ENCODE results near the gene NAV3. TPM values are rescaled to one million over a fixed set of nuclear protein-coding genes. Genes with fewer than 3 reads are reported as not detected.

NAV3 gene
- total RNA-seq, 1 experiment from 2014 or later = 53.3 TPM

DNA sequence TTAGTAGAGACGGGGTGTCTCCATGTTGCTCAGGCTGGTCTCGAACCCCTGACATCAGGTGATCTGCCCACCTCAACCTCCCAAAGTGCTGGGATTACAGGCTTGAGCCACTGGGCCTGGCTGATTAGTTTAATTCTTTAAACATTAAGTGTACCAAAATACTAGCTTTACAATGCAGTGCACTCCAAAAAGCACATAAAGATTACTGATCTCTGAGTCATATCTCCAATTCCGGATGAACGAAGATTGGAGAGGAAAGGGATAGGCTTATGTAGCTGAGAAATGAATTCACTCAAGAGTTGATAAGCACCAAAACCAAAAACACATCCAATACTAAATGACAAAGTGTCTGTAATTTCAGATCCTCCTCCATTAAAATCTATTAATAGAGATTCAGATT lies 15.1 kb downstream of the NAV3 start:
- peak; percentile 61 for DNase-seq (ENCODE audit: low read depth)

DNA sequence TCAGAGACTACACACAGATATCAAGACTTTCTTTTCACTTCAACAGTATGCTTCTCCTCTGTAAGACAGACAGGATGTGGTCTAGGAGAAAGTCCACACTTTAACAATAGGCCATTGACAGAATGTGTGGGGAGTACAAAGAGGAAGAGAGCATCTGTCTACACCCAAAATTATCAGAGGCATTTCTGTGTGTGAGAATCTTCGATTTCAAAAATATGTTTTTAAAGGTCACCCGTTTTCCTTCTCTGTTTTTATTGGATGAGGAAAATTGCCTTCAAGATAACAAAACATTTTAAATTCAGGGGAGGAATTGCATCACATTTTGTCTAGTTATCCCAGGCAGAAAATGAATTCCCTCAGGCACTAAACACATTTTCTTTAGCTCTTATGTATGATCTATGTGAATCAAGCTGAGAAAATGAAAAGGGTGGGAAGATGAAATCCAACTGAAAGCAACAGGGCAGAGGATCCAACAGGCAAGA lies 16.4 kb downstream of the NAV3 start:
- peak; percentile 56 for DNase-seq (ENCODE audit: low read depth)

DNA sequence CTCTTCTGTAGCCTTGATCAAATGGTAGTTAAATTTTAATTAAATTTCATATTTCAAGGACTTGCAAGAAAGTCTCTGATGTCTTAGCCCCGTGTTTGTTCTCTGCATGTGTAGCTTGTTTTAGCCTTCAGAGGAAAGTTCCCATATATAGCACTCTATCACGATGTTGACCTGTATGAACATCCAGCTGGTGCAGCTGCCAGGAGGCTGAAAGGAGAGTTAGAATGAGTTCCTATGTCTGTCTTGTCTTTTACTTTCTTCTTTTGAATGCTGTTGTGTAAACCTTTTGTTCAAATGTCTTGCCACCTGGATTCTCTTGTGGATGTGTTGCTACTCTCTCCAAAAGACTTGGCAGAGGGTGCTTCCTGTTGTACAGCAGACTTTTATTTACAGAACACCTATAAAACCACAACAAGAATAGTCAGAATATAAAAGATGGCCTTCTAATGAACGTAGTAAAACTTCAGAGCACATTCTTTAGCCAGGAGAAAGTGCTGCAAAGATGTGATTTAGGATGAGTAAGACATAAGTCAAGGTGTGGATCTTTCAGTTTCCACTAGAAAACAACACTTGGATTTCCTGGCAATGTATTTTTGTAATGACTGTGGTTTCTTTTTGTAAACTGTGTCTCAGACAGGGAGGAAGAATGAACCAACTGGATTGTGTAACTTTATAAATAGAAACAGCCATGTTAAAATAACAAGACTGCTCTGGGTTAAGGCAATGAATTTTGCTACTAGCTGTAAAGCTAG lies 17.2 kb downstream of the NAV3 start:
- peak; percentile 87 for DNase-seq (ENCODE audit: low read depth)

DNA sequence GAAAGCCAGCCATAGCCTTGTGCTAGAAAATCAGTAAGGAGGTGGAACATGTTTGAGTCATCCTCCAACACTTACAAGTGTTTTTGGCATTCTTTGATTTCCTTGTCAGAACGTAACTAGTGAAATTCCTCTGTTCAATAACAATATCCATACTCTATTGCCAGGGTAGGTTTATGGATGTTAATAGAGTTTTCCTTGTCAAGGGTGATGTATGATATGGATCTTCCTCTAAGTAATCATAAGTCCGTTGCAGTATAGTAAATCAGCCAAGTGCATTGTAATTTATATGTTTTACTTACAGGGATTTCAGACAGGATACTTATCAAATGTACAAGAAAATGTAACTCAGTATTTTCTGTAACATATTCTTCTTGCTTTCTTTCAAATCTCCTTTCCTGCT lies 19.4 kb downstream of the NAV3 start:
- no peak for DNase-seq (ENCODE audit: low read depth)

DNA sequence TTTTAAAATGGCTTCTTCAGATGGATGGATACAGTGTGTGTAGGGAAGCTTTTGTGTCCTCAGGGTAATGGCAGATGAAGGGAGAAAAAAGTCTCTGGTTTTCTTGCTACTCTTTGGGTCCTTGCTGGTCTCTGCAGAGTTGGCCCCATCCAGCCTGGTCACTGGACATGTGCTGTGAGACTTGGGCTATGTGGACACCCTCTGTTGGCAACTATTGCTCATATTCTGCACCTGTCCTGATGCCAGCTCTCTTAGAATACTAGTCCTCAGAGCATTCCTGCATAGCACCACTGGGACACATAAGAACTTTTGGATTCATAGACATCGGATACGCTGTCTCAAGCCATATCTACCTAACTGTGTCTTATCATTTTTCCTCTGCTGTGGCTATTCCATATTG lies 20.0 kb downstream of the NAV3 start:
- no peak for DNase-seq (ENCODE audit: low read depth)

DNA sequence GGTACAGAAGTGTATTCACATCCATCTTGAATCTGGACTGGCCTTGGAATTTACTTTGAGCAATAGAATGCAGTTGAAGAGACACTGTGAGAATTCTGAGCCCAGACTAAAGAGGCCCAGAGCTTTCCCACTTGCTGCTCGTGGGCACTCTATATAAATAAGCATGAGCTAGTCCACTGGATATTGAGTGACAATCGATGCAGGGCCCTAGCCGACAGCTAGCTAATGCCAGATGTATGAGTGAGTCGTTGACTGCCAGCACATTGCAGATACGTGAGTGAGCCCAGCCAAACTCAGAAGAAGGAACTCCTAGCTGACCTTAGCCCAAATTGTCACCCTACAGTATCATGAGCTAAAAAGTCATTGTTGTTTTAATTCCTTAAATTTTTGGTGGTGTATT lies 24.9 kb downstream of the NAV3 start:
- peak; percentile 56 for DNase-seq (ENCODE audit: low read depth)

DNA sequence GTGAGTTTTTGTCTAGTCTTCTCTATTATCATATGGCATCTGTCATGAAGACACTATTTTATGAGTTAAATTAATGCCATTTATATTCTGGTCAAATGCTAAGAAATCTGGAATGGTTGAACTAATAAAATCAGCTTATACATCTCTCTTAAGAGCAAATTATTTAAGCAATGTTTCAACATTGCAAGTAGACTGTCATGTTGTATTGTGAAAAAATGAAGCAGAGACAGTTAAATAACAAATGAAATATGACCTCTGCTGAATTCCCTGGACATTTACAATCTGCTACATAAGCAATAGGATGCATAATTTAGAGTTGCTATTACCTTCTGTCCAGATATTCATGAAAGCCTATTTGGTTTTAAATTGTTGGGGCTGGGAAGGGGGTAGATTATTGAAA lies 30.6 kb downstream of the NAV3 start:
- DNase-seq (ENCODE audit: low read depth) = peak; percentile 6

DNA sequence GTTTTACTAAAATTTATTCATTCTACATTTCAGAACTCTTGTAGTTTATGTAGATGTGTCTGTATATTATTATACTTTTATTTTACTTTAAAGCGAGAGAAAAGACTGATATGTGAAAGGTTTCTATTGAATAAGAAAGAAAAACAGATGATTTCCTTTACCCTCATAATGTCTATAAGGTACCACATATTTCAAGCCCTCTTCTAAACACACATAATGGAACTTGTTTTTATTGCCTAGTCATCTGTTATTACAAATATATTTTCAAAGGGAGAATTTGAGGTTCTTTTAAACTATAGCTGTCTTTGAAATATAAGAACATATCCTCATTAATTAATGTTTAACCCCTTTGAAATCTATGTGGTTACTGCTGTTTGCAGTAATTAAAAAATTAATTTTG lies 34.5 kb downstream of the NAV3 start:
- no peak for DNase-seq (ENCODE audit: low read depth)

DNA sequence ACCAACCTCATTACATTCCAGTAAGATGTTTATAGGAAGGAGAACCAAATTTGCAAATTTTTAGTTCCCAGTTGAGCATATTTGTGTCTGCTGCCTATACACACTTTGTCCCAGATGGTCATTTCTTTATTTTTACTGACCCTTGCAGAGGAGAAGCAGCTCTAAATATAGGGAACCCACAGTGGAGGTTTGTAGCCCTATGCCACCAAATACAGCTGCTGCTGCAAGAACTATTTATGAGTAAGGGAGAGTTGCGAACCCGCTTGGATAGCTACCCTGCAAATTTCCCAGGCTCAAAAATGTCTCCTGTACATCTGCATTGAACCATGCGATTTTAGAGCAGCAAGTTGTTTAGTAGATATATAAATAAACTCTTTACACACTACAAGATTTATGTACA lies 48.2 kb downstream of the NAV3 start:
- DNase-seq (ENCODE audit: low read depth) = no peak

DNA sequence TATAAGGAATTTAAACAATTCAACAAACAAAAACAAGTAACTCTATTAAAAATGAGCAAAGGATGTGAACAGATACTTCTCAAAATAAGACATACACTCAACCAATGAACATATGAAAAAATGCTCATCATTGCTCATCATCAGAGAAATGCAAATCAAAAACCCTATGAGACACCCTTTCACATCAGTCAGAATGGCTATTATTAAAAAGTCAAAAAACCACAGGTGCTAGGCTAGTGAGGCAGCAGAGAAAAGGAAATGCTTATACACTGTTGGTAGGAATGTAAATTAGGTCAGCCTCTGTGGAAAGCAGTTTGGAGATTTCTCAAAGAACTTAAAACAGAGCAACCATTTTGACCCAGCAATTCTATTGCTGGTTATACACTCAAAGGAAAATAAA lies 52.0 kb downstream of the NAV3 start:
- no peak for DNase-seq (ENCODE audit: low read depth)

DNA sequence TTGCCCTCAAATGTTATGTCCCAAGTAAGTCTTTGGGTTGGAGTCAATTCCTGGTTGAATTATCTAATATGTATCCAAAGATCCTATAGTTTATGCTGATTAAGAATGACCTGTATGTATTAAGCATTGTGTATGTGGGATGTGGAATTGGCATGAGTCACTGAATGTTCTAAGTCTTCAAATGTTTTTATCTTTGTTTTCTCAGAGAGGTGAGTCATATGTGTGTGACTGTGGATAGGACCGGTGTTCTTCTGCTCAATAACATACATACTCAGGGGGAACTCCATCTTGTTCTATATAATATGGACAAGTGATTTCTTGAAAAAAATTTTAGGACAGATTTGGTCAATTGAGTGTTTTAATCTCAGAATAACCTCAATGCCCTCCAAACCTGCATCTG lies 57.9 kb downstream of the NAV3 start:
- DNase-seq (ENCODE audit: low read depth) = peak; percentile 81

DNA sequence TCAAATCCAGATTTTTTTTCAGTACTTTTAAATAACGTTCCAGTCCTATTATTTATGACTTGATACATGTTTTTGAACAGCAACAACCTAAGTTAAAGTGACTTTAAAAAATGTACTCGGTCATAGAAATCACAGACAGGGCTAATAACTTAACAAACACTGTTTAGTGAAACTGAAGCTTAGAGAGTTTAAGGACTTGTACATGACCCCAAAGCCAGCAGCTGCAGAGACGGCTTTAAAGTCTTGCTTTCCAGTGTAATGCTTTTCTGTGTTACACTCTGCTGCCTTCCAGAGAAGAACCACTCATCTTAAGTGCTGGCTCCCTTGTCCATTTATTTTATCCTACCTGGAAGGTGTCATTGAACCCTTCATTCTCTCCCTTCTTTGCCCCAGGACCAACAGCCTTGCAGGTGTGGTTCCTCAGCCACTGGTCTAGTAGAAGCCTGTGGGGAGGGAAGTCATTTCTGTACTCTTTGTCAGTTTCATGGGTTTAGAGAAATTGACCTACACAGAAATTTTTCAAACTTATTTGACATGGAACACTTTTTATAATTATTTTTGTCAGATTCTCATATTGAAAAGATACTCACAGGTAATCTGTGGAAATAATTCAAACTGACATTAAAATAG lies 60.9 kb downstream of the NAV3 start:
- no peak for DNase-seq (ENCODE audit: low read depth)

DNA sequence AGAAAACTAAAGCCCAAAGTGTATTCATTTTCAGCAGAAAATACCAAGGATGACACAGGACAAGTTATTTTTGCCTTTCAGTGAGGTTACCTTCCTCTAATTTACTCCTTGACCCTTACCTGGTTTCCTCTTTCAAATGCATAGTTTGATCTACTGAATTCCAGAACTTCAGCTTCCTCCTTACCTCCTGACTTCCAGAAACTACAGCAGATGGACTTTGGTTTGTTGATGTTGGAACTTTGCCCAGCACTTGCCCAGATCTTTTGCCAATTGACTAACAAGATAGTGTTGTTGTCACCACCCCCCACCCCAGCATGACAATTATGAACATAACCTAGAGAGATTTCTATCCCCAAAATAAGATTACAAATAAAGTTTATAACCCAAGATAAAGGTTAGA lies 63.2 kb downstream of the NAV3 start:
- DNase-seq (ENCODE audit: low read depth) = peak; percentile 79

DNA sequence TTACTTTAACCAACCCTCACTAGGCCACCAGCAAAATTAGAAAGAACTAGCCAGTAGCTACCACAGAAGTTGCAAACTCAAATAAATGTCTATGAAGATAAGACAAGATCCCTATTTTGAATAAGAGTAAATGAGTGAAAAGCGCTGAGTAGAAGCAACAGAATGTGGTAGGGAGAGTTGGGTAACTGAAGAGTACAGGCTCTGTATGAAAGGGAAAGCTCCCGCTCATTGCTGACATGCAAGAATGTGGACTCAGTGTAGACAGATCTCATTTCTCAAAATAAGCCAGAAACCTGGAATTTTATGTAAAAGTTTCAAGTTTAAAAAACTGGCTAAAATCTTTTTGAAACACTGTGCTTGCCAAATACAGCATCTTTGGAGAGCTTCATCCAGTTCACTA lies 63.9 kb downstream of the NAV3 start:
- DNase-seq (ENCODE audit: low read depth) = no peak

DNA sequence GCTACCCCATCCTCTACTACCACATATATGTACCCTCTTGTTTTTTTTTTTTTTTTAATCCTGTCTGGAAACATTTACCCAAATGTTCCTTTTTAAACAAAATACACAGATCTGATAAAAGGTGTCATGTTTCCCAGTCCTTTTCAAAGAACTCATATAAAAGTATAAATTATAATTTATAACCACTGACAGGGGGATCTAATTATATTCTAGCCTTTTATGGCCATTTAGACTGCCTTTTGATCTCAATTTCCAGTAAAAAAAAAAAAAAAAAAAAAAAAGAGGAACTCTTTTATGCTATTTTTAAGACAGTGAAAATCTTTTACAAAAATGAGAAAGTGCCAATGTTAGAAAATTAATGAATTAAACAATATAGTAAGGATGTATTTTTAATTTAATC lies 65.0 kb downstream of the NAV3 start:
- DNase-seq (ENCODE audit: low read depth) = no peak

DNA sequence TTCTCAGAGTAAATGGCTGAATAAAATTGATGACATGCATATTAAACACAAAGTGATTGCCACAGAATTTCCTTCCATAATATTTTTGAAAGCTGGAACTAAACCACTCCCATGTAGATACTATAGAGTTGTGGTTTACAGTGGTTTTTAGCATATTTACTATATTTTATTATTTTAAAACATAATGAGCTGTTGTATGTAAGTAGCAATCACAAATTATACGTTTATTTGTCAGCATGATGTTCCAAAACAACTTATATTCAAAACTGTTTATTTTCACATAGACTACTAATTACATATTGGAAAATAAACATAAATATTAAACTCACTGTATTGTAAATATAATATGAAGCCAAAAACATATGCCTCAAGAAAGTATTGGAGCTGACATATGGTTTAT lies 77.2 kb downstream of the NAV3 start:
- DNase-seq (ENCODE audit: low read depth) = no peak

DNA sequence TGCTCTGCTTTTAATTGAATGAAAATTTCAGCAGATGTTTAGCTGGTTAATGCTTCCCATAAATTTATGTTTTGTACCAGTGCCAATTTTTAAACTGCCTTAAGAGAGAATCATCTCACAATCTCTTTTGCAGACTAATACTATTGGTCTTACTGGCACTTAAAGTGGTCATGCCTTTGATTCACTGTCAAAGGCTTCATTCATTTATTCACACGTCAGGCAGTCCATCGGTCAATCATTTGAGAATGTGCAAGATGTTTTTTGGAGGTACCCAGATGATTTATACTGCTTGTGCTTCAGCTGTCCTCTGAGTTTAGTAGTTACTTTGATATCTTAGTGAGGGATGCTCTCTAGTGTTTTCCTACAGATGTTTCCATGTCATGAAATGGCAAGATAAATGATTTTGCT lies 83.4 kb downstream of the NAV3 start:
- peak; percentile 31 for DNase-seq (ENCODE audit: low read depth)

DNA sequence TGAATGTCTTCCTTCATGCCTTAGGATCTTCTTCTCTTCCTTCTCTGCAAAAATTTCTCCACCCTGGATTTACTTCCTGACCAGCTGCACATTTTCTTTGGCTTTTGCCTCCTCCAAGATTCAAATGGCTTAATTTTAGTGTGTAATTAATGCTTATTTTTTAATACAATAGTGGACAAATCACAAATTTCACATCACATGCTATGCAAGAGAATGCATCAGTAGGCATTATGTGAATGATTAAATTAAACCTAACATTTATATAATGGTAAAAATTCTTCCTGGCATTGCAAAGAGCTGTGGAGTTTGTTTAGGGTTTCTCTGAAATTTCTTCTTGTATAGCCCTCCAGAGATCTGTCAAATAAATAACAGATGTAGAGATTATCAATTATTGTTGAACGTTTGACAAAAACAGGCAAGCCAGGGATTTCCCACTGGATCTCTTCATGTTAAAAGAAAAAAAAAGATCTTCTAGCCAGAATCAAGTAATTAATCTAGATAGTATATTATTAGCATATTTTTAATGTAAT lies 84.4 kb downstream of the NAV3 start:
- DNase-seq (ENCODE audit: low read depth) = no peak

DNA sequence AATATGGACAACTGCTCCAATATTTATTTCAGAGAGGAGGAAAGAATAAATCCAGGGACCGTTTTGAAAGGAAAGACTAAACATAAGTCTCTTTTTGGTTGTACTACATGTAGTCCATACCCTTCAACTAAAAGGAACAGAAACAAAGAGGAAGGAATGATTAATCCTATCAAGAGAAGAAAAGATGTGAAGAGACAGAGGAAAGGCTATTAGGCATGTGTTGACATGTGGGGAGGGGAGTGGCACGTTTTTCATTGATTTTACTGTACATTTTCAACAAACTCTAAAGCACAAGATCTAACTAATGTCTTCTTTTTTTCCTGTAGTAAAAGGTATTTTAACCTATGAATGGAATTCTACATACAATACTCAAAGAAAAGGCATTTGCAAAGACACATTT lies 85.6 kb downstream of the NAV3 start:
- no peak for DNase-seq (ENCODE audit: low read depth)

DNA sequence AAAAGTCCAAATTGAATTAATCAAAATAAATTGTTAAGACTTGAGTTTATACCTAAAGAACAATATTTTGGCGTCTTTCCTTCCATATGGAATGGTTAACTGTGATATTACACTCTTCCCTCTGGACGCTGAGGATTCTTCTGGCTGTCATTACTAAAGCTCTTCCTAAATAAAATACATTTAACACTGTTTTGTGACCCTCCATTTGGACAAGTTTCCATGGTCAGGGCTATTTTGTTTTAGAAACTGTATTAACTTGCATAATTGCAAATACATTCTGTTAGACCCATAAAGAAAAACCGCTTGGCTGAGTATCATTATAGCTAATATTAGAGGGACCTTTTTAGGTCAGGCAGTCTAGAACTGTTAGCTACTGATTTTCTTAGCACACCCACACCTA lies 87.4 kb downstream of the NAV3 start:
- DNase-seq (ENCODE audit: low read depth) = no peak

DNA sequence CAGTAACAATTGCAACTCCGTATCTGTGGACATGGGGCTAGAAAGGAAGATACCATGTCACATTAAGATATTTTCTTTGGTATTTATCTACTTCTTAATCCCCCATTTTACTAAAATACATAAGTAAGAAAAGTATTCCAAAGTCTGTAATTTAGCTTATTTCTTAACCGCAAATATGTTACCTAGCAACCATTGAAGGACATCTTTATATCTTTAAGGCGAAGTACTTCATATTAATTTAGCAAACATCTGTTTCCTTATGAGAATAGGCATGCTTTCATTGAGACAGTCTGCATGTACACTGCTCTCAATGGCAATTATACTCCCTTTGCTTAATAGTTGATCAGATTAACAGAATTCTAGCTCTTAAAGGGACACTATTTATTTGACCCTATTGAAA lies 88.8 kb downstream of the NAV3 start:
- DNase-seq (ENCODE audit: low read depth) = no peak

DNA sequence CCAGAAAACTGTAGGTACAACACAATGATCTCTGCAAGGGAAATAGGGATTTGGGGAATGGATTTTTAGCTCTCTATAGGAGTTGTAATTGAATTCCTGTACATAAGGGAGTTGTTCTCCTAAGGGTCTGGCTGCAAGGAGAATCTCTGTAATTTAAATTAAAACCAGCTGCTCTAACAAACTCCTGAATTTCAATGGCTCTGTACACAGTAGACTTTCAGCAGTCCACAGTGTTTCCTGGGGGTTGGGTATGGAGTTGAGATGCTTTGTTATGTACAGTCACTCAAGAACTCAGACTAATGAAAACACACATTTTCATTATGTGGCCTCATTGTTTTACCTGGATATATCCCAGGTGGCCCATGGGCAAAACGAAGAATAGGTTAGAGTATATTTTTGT lies 93.2 kb downstream of the NAV3 start:
- no peak for DNase-seq (ENCODE audit: low read depth)

DNA sequence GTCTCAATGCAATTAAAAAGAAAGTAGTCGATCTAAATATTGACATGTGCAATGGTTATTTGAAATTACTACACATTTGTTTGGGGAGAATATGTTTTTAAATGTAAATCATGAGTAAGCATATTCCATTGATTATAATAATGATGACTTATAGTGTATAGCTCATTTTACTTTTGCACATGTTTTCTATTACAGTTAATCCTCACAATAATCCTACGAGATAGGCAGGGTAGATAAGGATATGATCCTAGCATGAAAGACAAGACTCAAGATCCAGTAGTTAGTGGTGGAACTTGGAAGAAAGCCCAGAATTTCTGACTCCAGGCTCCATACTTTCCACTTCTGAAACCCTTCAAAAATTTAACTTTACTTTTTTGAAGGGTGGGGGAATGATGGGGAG lies 94.0 kb downstream of the NAV3 start:
- peak; percentile 52 for DNase-seq (ENCODE audit: low read depth)

Data from LHCN-M2 (cell line).